BLaER1 treated with 17β-estradiol and CSF1 and Interleukin-3, amounts not matched to agents 10 nM and 100 nM (cell line): ENCODE results near the gene OR8G1.

Experiments
- H3K27ac ChIP-seq, 11 experiments: shearing (Covaris generic); formaldehyde crosslinking; 2 replicates each; pipeline ENCODE4 v1.8.1; 2022
- H3K27me3 ChIP-seq, 11 experiments: shearing (Covaris generic); formaldehyde crosslinking; 2 replicates each; pipeline ENCODE4 v1.8.1; 2022
- H3K36me3 ChIP-seq, 11 experiments: shearing (Covaris generic); formaldehyde crosslinking; 2 replicates each; pipeline ENCODE4 v1.8.1; 2022
- H3K4me1 ChIP-seq, 10 experiments: shearing (Covaris generic); formaldehyde crosslinking; 2 replicates each; pipeline ENCODE4 v1.8.1; 2022
- H3K4me2 ChIP-seq, 11 experiments: shearing (Covaris generic); formaldehyde crosslinking; 2 replicates each; pipeline ENCODE4 v1.8.1; 2022
- H3K4me3 ChIP-seq, 10 experiments: shearing (Covaris generic); formaldehyde crosslinking; 2 replicates each; pipeline ENCODE4 v1.8.1; 2022
- H3K9ac ChIP-seq, 11 experiments: shearing (Covaris generic); formaldehyde crosslinking; 2 replicates each; pipeline ENCODE4 v1.8.1; 2022
- H3K9me3 ChIP-seq, 11 experiments: shearing (Covaris generic); formaldehyde crosslinking; replicated peaks in 1 of 11; 2 replicates each; pipeline ENCODE4 v1.8.1; 2022
- H4K20me1 ChIP-seq, 11 experiments: shearing (Covaris generic); formaldehyde crosslinking; 2 replicates each; pipeline ENCODE4 v1.8.1; 2022
- Cebpa-rat ChIP-seq, 11 experiments: shearing (Covaris generic); IDR thresholded peaks; 2 replicates each; pipeline ENCODE4 v1.8.1; 2022

Gene OR8G1

GRCh38 chr11:124277804-124278203 is 36.9 kb downstream of the OR8G1 start:
- TF ChIP-seq Cebpa-rat (IDR thresholded peaks at IDR 0.05): no peak
- Histone ChIP-seq H3K4me1 (peaks cover 10 to 26% (median 17%) of the 10 kb centered on the region in 10 experiments; a peak in 17 of 20 replicates), H3K36me3 (no peaks in the 10 kb centered on the region), H3K4me3 (no peak overlapping the region), H3K4me2 (peak overlapping the region in 4 of 11 experiments; percentile 38 to 55 (median 50); a peak in 5 of 22 replicates), H3K9ac (no peak overlapping the region), H4K20me1 (no peaks in the 10 kb centered on the region), H3K9me3 (peaks cover 4 to 19% (median 11%) of the 10 kb centered on the region in 11 experiments; a peak in 16 of 22 replicates), H3K27me3 (no peaks in the 10 kb centered on the region), H3K27ac (no peak overlapping the region)

- Histone ChIP-seq H3K4me1 (peaks cover 10 to 26% (median 17%) of the 10 kb centered on the region in 10 experiments; a peak in 17 of 20 replicates), H3K36me3 (no peaks in the 10 kb centered on the region), H3K4me2 (no peak overlapping the region), H3K27ac (no peak overlapping the region), H4K20me1 (no peaks in the 10 kb centered on the region), H3K27me3 (no peaks in the 10 kb centered on the region), H3K4me3 (no peak overlapping the region), H3K9ac (no peak overlapping the region), H3K9me3 (peaks cover 7 to 23% (median 14%) of the 10 kb centered on the region in 11 experiments; a peak in 18 of 22 replicates)
- TF ChIP-seq Cebpa-rat (IDR thresholded peaks at IDR 0.05): no peak
Measured at GRCh38 chr11:124278261-124278660, 37.4 kb downstream of the OR8G1 start.

- no peaks in the 10 kb centered on the region; a peak in 1 of 22 replicates for H3K27me3 ChIP-seq
- no peak overlapping the region for H3K27ac ChIP-seq
- H4K20me1 ChIP-seq: no peaks in the 10 kb centered on the region
- H3K4me1 ChIP-seq: peaks cover 0 to 10% (median 0%) of the 10 kb centered on the region in 10 experiments; a peak in 7 of 20 replicates
- H3K9ac ChIP-seq: no peak overlapping the region
- peaks cover 17 to 43% (median 29%) of the 10 kb centered on the region in 11 experiments; a peak in 20 of 22 replicates for H3K9me3 ChIP-seq
- H3K4me3 ChIP-seq: no peak overlapping the region
- H3K4me2 ChIP-seq: peak overlapping the region in 6 of 11 experiments; percentile 3 to 29 (median 15); a peak in 5 of 22 replicates
- TF ChIP-seq Cebpa-rat (IDR thresholded peaks at IDR 0.05): no peak
- H3K36me3 ChIP-seq: no peaks in the 10 kb centered on the region
Measured at GRCh38 chr11:124285610-124286344, 44.9 kb downstream of the OR8G1 start.

GRCh38 chr11:124294687-124295086 is 53.8 kb downstream of the OR8G1 start:
- Histone ChIP-seq H3K4me2 (peak overlapping the region in 2 of 11 experiments; percentile 7 to 24; a peak in 2 of 22 replicates), H3K27me3 (no peaks in the 10 kb centered on the region), H3K36me3 (no peaks in the 10 kb centered on the region), H3K9ac (no peak overlapping the region), H3K4me1 (peaks cover 0 to 11% (median 0%) of the 10 kb centered on the region in 10 experiments; a peak in 4 of 20 replicates), H3K4me3 (no peak overlapping the region), H3K9me3 (peaks cover 0 to 20% (median 5%) of the 10 kb centered on the region in 11 experiments; a peak in 10 of 22 replicates), H3K27ac (no peak overlapping the region), H4K20me1 (no peaks in the 10 kb centered on the region)
- TF ChIP-seq Cebpa-rat (IDR thresholded peaks at IDR 0.05): no peak

DNA sequence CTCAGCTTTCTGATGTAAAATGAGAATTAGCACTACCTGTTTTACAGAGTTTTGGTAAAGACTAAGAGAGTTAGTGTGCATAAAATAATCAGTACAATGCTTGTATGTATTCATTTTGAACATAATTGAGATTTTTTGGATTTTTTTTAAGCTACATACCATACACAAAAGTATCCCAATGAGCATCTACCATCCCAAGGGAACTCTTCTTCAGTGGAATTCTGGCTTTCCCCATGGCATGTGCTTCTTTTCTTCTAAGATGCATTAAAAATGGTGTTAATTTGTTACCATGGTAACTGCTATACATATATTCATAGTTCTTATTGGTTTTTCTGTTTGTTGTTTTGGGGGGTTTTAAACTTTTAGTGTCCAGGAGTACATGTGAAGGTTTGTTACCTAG is 55.1 kb downstream of the OR8G1 start:
- Histone ChIP-seq H3K9ac (no peak overlapping the region), H3K4me3 (no peak overlapping the region), H3K4me2 (no peak overlapping the region), H4K20me1 (no peaks in the 10 kb centered on the region), H3K36me3 (no peaks in the 10 kb centered on the region), H3K4me1 (peaks cover 0 to 13% (median 0%) of the 10 kb centered on the region in 10 experiments; a peak in 4 of 20 replicates), H3K9me3 (peaks cover 0 to 8% (median 1%) of the 10 kb centered on the region in 11 experiments; a peak in 5 of 22 replicates), H3K27ac (no peak overlapping the region), H3K27me3 (no peaks in the 10 kb centered on the region)
- TF ChIP-seq Cebpa-rat (IDR thresholded peaks at IDR 0.05): no peak

GRCh38 chr11:124297921-124298320 is 57.0 kb downstream of the OR8G1 start:
- Histone ChIP-seq H3K36me3 (no peaks in the 10 kb centered on the region), H3K9me3 (no peaks in the 10 kb centered on the region), H3K4me2 (no peak overlapping the region), H4K20me1 (no peaks in the 10 kb centered on the region), H3K4me1 (peaks cover 0 to 31% (median 0%) of the 10 kb centered on the region in 10 experiments; a peak in 7 of 20 replicates), H3K27ac (no peak overlapping the region), H3K9ac (no peak overlapping the region), H3K27me3 (no peaks in the 10 kb centered on the region), H3K4me3 (no peak overlapping the region)
- no peak for TF ChIP-seq Cebpa-rat (IDR thresholded peaks at IDR 0.05)

DNA sequence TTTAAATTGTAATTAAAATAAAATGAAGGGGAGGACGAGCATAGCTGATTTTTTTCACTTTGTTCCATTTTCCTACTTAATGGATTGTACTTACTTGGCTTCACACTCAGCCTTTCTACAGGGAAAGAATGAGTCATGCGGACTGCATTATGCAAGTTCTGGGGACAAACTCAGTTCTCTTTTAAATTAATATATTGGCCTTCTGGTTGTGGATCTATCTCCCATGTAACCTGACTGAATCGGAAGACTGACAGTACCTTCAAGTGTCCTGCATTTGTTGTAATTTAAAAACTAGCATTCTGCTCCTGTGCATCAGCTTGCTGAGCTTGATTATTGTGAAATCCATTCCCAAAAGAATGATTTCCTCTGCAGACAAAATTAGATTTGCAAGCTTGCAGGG is 60.7 kb downstream of the OR8G1 start:
- no peaks in the 10 kb centered on the region for H3K27me3 ChIP-seq
- peak overlapping the region in 1 of 11 experiments; percentile 36; a peak in 1 of 22 replicates for H3K9ac ChIP-seq
- peaks cover 0 to 28% (median 0%) of the 10 kb centered on the region in 10 experiments; a peak in 7 of 20 replicates for H3K4me1 ChIP-seq
- H3K36me3 ChIP-seq: no peaks in the 10 kb centered on the region
- TF ChIP-seq Cebpa-rat (IDR thresholded peaks at IDR 0.05): peak in 3 of 11 experiments; percentile 19 to 38 (median 29); a peak in 3 of 22 replicates
- H3K4me3 ChIP-seq: no peak overlapping the region
- H4K20me1 ChIP-seq: no peaks in the 10 kb centered on the region
- peak overlapping the region in 4 of 11 experiments; percentile 27 to 86 (median 76); a peak in 7 of 22 replicates for H3K4me2 ChIP-seq
- peak overlapping the region in 2 of 11 experiments; percentile 30 to 34; a peak in 3 of 22 replicates for H3K27ac ChIP-seq
- no peaks in the 10 kb centered on the region for H3K9me3 ChIP-seq

- Histone ChIP-seq H3K9ac (no peak overlapping the region), H3K36me3 (no peaks in the 10 kb centered on the region), H3K4me1 (peaks cover 0 to 28% (median 0%) of the 10 kb centered on the region in 10 experiments; a peak in 7 of 20 replicates), H3K9me3 (no peaks in the 10 kb centered on the region), H3K4me3 (no peak overlapping the region), H4K20me1 (no peaks in the 10 kb centered on the region), H3K27ac (peak overlapping the region in 2 of 11 experiments; percentile 30 to 34; a peak in 3 of 22 replicates), H3K27me3 (no peaks in the 10 kb centered on the region), H3K4me2 (peak overlapping the region in 3 of 11 experiments; percentile 73 to 86 (median 79); a peak in 5 of 22 replicates)
- TF ChIP-seq Cebpa-rat (IDR thresholded peaks at IDR 0.05): no peak
Measured at GRCh38 chr11:124302347-124303125, 61.6 kb downstream of the OR8G1 start.
